NCI-H1105 (cell line): ENCODE data around the gene SEL1L3.
"Not testable (repeated sequence)": the region's sequence is repeated elsewhere in the genome, so short reads cannot be mapped to it uniquely, and the experiment has no call there.

Experiments used
- DNase-seq: peaks from one replicate; lab custom pipeline; 2025; lab: John Stamatoyannopoulos, UW

Gene SEL1L3

GRCh38 chr4:25862411-25863346, at the start of gene SEL1L3:
TSS of gene SEL1L3 (minus strand) at chr4:25862988. CDS start at chr4:25862836, 152 bp downstream.
- no peak for DNase-seq

DNA sequence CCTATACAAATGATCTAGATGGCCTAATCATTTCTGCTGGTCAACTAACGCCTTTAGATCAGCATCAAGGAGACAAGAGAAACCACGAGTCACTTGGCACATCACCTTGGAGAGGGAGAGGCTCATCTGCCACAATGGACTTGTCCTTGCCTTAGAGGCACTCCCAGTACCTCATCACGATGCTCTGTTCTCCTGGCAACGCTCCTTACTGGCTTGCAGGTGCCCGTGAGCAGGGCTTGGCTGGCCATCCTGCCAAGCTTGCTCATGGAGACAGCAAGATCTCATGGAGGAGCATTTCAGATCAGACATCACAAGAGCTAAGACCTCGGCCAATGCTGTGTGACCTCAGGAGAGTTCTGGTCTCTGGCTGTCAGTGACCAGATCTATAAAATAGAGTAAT, 48.6 kb upstream of the SEL1L3 start:
- no peak for DNase-seq

DNA sequence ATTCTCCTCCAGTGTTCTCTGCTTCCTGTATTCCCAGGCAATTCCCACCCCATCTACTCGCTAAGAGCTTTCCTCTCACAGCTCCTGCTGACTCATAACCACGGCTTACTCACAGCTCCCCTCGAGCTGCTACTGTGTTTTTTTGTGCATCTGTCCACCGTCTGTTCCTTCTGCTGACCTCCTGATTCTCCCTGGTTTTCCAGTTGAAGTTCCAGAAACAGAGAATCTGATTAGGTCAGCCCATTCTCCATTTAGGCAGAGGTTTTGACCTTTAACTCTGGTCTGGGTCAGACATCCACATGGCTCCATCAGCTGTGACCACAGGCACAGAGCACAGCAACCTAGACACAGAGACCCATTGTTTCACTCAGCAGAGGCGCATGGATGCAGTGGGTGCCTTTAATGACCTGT, 45.7 kb upstream of the SEL1L3 start:
- no peak for DNase-seq

GRCh38 chr4:25906113-25906512, 43.3 kb upstream of the SEL1L3 start:
- not testable (repeated sequence) for DNase-seq

DNA sequence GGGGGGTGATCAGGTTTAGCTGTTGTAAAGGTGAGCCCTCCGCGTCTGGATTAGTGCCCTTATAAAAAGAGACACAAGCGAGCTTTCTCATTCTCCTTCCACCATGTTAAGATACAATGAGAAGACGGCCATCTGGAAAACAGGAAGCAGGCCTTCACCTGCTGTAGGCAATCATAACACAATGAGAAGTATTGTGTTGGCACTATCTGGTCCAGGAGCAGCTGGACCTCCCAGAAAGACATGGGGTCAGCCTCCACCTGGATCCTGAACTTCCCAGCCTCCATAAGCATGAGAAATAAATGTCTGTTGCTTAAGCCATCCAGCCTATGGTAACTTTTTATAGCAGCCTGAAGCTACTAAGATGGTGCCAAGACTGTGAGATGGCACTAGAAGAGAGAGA, 42.6 kb upstream of the SEL1L3 start:
- no peak for DNase-seq

DNA sequence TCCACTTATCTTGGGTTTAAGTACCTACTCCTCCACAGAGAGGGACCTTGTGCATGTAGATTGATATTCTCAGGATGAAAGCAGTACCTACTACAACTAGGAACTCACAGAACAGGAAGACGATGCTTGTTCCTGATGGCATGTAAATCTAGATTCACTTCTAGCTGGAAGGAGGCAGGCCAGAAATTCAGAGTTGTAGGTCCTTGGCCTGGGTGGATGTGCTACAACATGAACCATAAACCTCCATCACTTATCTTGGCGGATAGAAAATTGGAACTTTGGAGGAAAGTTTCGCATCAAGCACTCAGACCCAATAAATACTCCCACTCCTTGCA, 41.9 kb upstream of the SEL1L3 start:
- no peak for DNase-seq

DNA sequence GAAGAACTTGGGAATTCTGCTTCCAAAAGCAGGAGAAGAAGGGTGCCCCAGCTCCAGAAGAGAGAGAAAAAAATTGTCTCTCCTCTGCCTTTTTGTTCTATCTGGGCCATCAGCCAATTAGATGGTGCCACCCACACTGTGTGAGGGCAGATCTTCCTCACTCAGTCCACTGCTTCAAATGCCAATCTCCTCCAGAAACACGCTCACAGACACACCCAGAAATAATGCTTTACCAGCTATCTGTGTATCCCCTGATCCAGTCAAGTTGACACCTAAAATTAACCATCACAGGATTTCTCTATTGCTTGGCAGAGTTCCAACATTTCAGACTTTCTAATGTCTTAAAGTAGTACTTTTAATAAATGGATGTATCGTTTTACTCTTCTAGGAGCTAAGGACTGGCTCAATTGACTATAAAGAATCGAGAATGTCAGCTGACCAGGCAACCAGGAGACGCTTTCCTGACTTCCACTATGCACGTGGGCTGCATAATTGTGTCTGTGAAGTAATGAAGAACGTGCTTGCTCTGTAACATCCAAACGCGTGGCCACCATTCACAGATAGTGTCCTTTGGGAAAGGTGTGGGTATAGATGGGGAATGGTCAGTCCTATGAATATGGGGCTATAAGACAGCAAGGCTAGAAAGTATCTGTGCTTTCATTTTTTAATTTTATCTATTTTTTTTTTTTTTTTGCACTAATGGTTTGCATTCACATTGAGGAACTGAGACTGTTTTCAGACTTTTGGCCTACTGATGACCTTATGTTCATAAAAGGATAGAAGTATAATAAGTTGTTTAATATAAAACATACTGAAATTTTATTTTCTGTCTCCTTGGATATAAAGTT, 41.3 kb upstream of the SEL1L3 start:
- no peak for DNase-seq

- no peak for DNase-seq
These were observed 38.2 kb upstream of the SEL1L3 start for GRCh38 chr4:25901030-25901430.

- no peak for DNase-seq
These were observed 37.5 kb upstream of the SEL1L3 start for GRCh38 chr4:25900310-25900709.

DNA sequence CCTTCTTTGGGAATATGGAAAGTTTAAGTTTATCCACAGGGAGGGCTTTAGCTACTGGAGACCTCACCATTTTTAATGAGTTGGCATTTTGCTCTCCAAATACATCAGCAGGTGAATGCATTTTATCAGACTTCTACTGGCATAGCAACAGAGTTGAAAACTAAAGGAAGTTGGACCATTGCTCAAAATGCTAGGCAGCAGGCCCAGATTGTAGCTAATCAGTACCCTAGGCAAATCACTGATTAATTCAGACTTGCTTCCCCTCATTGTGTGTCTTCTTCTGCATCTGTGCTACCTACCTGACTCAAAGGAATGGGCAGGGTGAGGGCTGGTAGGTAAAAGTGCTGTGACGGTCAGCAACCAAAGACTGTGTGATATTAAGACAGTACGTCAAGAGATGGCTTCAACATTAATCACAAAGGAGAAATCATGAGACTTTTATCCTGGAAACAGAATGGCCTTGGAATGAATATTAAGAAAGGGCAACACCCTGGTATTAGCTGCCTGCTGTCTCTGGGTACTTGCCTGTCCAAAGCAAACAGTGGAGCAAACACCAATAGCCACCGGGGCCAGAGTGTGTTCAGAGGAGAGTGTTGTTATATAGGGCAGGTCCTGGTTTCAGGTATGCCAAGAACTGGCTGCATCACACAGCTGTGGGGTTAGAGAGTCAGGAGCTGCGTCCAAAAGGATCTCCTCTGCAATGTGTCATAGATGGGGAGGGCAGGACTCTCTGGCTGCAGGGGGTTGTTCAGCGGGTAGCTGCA, 34.2 kb upstream of the SEL1L3 start:
- DNase-seq = no peak

GRCh38 chr4:25892796-25893195, 30.0 kb upstream of the SEL1L3 start:
- no peak for DNase-seq

GRCh38 chr4:25890571-25891485, 28.0 kb upstream of the SEL1L3 start:
- DNase-seq = no peak

GRCh38 chr4:25889589-25890503, 27.1 kb upstream of the SEL1L3 start:
- no peak for DNase-seq

DNA sequence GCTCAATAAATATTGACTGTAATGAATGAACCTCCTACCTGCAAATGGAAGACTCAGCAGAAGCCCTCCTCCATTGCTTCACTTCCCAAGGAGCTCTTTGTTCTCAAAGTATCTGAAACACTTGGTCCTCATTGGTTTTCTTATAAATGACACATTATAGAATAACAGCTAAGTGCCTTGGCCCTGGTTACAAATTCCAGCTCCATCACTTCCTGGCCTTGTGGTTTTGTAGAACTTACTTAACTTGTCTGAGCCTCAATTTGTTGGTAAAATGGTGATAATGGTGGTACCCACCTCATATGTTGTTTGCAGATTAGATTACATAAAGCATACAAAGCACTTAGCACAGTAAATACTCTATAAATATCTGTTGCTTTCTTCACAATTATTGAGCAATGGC, 26.0 kb upstream of the SEL1L3 start:
- DNase-seq = no peak

DNA sequence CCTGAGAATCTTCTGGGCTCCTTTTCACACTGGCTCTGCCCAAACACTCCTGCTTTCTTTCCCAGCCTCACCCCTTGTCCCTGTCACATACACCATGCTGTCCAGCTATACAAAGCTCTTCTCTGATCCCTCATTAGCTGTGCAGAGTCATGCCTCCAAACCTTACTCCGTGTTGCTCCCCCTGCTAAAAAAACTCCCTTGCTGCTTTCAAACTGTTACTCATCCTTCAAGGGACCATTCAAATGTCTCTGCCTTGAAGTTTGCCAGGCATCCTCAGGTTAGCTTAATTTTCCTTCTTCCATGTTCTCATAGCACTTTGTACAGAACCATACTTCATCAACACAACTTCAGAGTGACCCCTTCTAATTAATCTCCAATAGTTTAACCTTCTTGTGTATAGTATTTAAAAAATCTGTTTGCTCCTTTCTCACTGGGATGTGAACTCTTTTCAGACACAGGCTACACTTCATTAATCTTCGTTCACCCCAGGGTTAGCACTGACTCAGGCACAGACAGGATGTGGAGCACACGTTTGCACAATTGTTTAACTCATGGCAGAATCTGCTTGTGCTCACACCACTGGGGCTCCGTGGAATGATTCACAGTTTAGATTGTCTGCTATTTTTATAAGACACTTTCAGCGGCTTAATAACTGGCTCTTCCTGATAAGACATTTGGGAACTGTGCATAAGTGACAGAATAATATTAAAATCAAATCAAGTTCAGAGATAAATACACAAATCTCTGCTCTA, 21.4 kb upstream of the SEL1L3 start:
- no peak for DNase-seq

DNA sequence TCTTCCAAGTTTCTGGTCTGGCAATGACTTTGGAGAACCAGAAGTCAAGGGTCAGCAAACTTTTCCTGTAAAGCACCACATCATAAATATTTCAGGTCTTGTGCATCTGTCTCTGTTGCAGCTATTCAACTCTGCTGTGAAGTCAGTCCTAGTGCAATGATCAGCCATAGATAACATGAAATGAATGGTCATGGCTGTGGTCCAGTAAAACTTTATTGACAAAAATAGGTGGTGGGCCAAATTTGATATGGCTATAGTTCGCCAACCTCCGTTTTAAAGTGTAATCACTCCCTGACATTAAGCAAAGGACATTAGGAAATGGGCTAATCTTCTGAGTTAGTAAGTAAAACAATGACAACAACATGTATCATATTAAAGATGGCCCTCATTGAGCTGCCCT, 20.8 kb upstream of the SEL1L3 start:
- no peak for DNase-seq

- DNase-seq = peak; percentile 40
These were observed 19.4 kb upstream of the SEL1L3 start for GRCh38 chr4:25882226-25882625.

GRCh38 chr4:25881193-25881592, 18.4 kb upstream of the SEL1L3 start:
- DNase-seq = no peak

GRCh38 chr4:25879991-25880651, 17.3 kb upstream of the SEL1L3 start:
- DNase-seq = no peak
